Left lung (tissue), 10 donors: ENCODE data around the gene DPYD. TPM values are rescaled to one million over a fixed set of nuclear protein-coding genes. Genes with fewer than 3 reads are reported as not detected.
"Not testable (repeated sequence)": the region's sequence is repeated elsewhere in the genome, so short reads cannot be mapped to it uniquely, and the experiment has no call there.

ENCODE experiments used
- ATAC-seq: fragments of 200-7000 bp; cut with Tn5 transposase; one replicate; pipeline ENCODE4 v1.9.1; 2020; ENCODE audit warnings: moderate library complexity
- DNase-seq, 4 donors: peaks; one replicate each; pipeline ENCODE4 v3.0.0-alpha.2; 2013 to 2020
- H3K27ac ChIP-seq, 2 donors: fragments of 200-600 bp; sonication (generic) in 1 of 2; one replicate each; pipeline versions ENCODE4 v1.5.0 to v1.8.0; 2020 to 2021
- H3K27me3 ChIP-seq, 2 donors: fragments of 200-600 bp; sonication (generic) in 1 of 2; one replicate each; pipeline versions ENCODE4 v1.5.0 to v1.8.0; 2020 to 2021
- H3K36me3 ChIP-seq, 2 donors: fragments of 200-600 bp; sonication (generic) in 1 of 2; one replicate each; pipeline versions ENCODE4 v1.5.0 to v1.8.0; 2020 to 2021
- H3K4me1 ChIP-seq, 2 donors: fragments of 200-600 bp; one replicate each; pipeline ENCODE4 v1.8.0; 2021
- H3K4me3 ChIP-seq, 2 donors: fragments of 200-600 bp; sonication (generic) in 1 of 2; one replicate each; pipeline versions ENCODE4 v1.5.0 to v1.8.0; 2020 to 2021; ENCODE audit warnings: mild to moderate bottlenecking in 1 of 2
- H3K9me3 ChIP-seq, 2 donors: fragments of 200-600 bp; sonication (generic) in 1 of 2; one replicate each; pipeline versions ENCODE4 v1.5.0 to v1.8.0; 2020 to 2021
- CTCF ChIP-seq, 2 donors: fragments of 200-600 bp; sonication (generic) in 1 of 2; IDR thresholded peaks; one replicate each; pipeline versions ENCODE4 v1.5.0 to v1.8.0; 2021; ENCODE audit warnings: antibody characterized with exemption in 2 of 2
- intact Hi-C, 2 donors: fragments of 100-400 bp; cut with DNase I; formaldehyde crosslinking; loops; one replicate each; pipeline versions ENCODE4 v1.11.2 to v1.14.2; 2022
- polyA plus RNA-seq, 6 donors: library from polyadenylated mRNA; unstranded; fragments of 120-200 nt; gene quantifications; one replicate each; pipeline ENCODE4 v1.2.1, GENCODE V29; 2013; ENCODE audit not compliant: insufficient read length in 6 of 6
- total RNA-seq, 2 donors: library from RNA; stranded (reverse); fragmentation: NEBNext Ultra II Directional; extraction: Animal tissue kit (Norgen Biotek cat#: 25700); gene quantifications; one replicate each; pipeline ENCODE4 v1.2.1, GENCODE V29; 2021
- donor health status: DM: no; HTN: yes; CAD: no.
- donor health status: DM: no; HTN: no; CAD: no.

Gene DPYD
- total and polyA plus RNA-seq, 8 donors, result 21.4 to 106 (median 26.1) TPM

- no peak for ATAC-seq
- no peaks in the 10 kb centered on the region for H3K36me3 ChIP-seq
- H3K27ac ChIP-seq, result no peak overlapping the region
- no peak for TF ChIP-seq CTCF (IDR thresholded peaks at IDR 0.05)
- intact Hi-C loops, result no loop called here
- no peak overlapping the region for H3K4me3 ChIP-seq
- no peak for DNase-seq
- no peaks in the 10 kb centered on the region for H3K9me3 ChIP-seq
- no peaks in the 10 kb centered on the region for H3K27me3 ChIP-seq
- no peaks in the 10 kb centered on the region for H3K4me1 ChIP-seq
These were observed 570.6 kb downstream of the DPYD start for GRCh38 chr1:97350241-97350640.

GRCh38 chr1:97349794-97350193 is 571.0 kb downstream of the DPYD start:
- DNase-seq, H3K4me3 ChIP-seq, H3K27me3 ChIP-seq, H3K9me3 ChIP-seq, ATAC-seq, H3K36me3 ChIP-seq, H3K27ac ChIP-seq, H3K4me1 ChIP-seq, intact Hi-C loops: not testable (repeated sequence)

GRCh38 chr1:97348599-97349265 is 572.1 kb downstream of the DPYD start:
- Histone ChIP-seq H3K9me3 (no peaks in the 10 kb centered on the region), H3K4me3 (no peak overlapping the region), H3K27me3 (no peaks in the 10 kb centered on the region), H3K27ac (no peak overlapping the region), H3K36me3 (no peaks in the 10 kb centered on the region), H3K4me1 (no peaks in the 10 kb centered on the region)
- intact Hi-C loops, result no loop called here
- DNase-seq (no peak), ATAC-seq (no peak)
- no peak for TF ChIP-seq CTCF (IDR thresholded peaks at IDR 0.05)

- no peaks in the 10 kb centered on the region for H3K4me1 ChIP-seq
- ATAC-seq (no peak), DNase-seq (no peak)
- intact Hi-C loops, result no loop called here
- no peak overlapping the region for H3K27ac ChIP-seq
- H3K36me3 ChIP-seq, result no peaks in the 10 kb centered on the region
- TF ChIP-seq CTCF (IDR thresholded peaks at IDR 0.05), result no peak
- no peak overlapping the region for H3K4me3 ChIP-seq
- no peaks in the 10 kb centered on the region for H3K27me3 ChIP-seq
- no peaks in the 10 kb centered on the region for H3K9me3 ChIP-seq
These were observed 579.9 kb downstream of the DPYD start for GRCh38 chr1:97340951-97341350.

GRCh38 chr1:97338347-97338746 is 582.5 kb downstream of the DPYD start:
- Histone ChIP-seq H3K27ac (peak overlapping the region in 1 of 2 donors; percentile 21), H3K36me3 (no peaks in the 10 kb centered on the region), H3K4me1 (no peaks in the 10 kb centered on the region), H3K27me3 (no peaks in the 10 kb centered on the region), H3K4me3 (no peak overlapping the region), H3K9me3 (no peaks in the 10 kb centered on the region)
- intact Hi-C loops, result no loop called here
- ATAC-seq (peak; percentile 35), DNase-seq (no peak)
- no peak for TF ChIP-seq CTCF (IDR thresholded peaks at IDR 0.05)
